Measurements from ENCODE around the gene KCNMB4. TPM values are rescaled to one million over a fixed set of nuclear protein-coding genes. Genes with fewer than 3 reads are reported as not detected.

Gene KCNMB4
- total RNA-seq, 1 experiment from 2014 or later = 0.23 TPM

- Histone ChIP-seq H3K36me3 (ENCODE audit: control insufficient read depth, insufficient read depth, low read length) (no peaks in the 10 kb centered on the region), H3K9me3 (no peaks in the 10 kb centered on the region), H3K4me1 (no peaks in the 10 kb centered on the region), H3K4me3 (ENCODE audit: low read depth, low read length) (no peak overlapping the region), H3K27me3 (replicated peaks; ENCODE audit: control insufficient read depth, insufficient read depth, low read length) (no peaks in the 10 kb centered on the region)
- intact Hi-C loops (cut with micrococcal nuclease; ENCODE audit: unreplicated experiment) = no loop called here
- POLR2A ChIA-PET = no interaction called here
- no TSS peak for BruUV-seq (replicated peaks)
- Mint-ChIP-seq H3K4me1 (ENCODE audit: low read depth, unreplicated experiment) (no peaks in the 10 kb centered on the region), H3K36me3 (ENCODE audit: insufficient read depth, unreplicated experiment) (no peaks in the 10 kb centered on the region), H3K27ac (ENCODE audit: unreplicated experiment) (no peak overlapping the region), H3K4me3 (ENCODE audit: unreplicated experiment) (no peak overlapping the region), H3K9me3 (ENCODE audit: unreplicated experiment) (no peaks in the 10 kb centered on the region), H3K27me3 (ENCODE audit: insufficient read depth, unreplicated experiment) (peaks cover 6% of the 10 kb centered on the region)
- CTCF ChIA-PET = no interaction called here
- DNase-seq = no peak
- no peak for TF ChIP-seq CTCF (IDR thresholded peaks at IDR 0.05; ENCODE audit: insufficient read depth in 1 of 2, low read depth in 1 of 2, low read length in 1 of 2, severe bottlenecking in 1 of 2, unreplicated experiment in 1 of 2)
These were observed 116.7 kb downstream of the KCNMB4 start for GRCh38 chr12:70482764-70483163.

Other genes starting within 250 kb of the KCNMB4 start
- 83.5 and 85.8 TPM in 2 replicates for gene CNOT2, start 122.9 kb upstream of the KCNMB4 start, total RNA-seq (2022)